Mammary epithelial cell (primary cell): ENCODE measurements around the gene NDUFB7.
"Not testable (repeated sequence)": the region's sequence is repeated elsewhere in the genome, so short reads cannot be mapped to it uniquely, and the experiment has no call there.

Experiments used
- CTCF ChIP-seq, 2 donors: IDR thresholded peaks in 1 of 2; conservative IDR thresholded peaks in 1 of 2; 2 replicates each; pipeline ENCODE4 v1.5.1; 2011 to 2012; ENCODE audit warnings: inconsistent platforms in 2 of 2, low read length in 2 of 2, mild to moderate bottlenecking in 2 of 2, control low read depth in 1 of 2, low read depth in 1 of 2; ENCODE audit not compliant: insufficient read depth in 1 of 2; ENCODE audit errors: extremely low read depth in 1 of 2
- EZH2 ChIP-seq: IDR thresholded peaks from 2 replicates; pipeline ENCODE4 v1.6.1; 2012; ENCODE audit warnings: low read length, inconsistent platforms, borderline replicate concordance

- not testable (repeated sequence) for TF ChIP-seq CTCF (conservative IDR thresholded peaks at IDR 0.05 in 1 of 2, IDR thresholded peaks at IDR 0.05 in 1 of 2; ENCODE audit: extremely low read depth in 1 of 2, insufficient read depth in 1 of 2, low read depth in 1 of 2, low read length in 2 of 2); EZH2
Observed at GRCh38 chr19:14541979-14542378, 29.9 kb downstream of the NDUFB7 start.
